Measurements from ENCODE around the gene HIVEP3.
"Not testable (repeated sequence)": the region's sequence is repeated elsewhere in the genome, so short reads cannot be mapped to it uniquely, and the experiment has no call there.

The HIVEP3 gene

GRCh38 chr1:41918450-41919043, at the start of gene HIVEP3:
HIVEP3 (minus strand) TSS chr1:41918922.
- DNase-seq = no peak

- no peak for DNase-seq
Observed at GRCh38 chr1:41964400-41964799, 45.7 kb upstream of the HIVEP3 start.

- no peak for DNase-seq
Observed at GRCh38 chr1:41963636-41964035, 44.9 kb upstream of the HIVEP3 start.

GRCh38 chr1:41958015-41958673, 39.4 kb upstream of the HIVEP3 start:
- DNase-seq = no peak

- no peak for DNase-seq
Observed at GRCh38 chr1:41957568-41957967, 38.8 kb upstream of the HIVEP3 start.

- DNase-seq = peak; percentile 96
Observed at GRCh38 chr1:41955461-41956159, 36.9 kb upstream of the HIVEP3 start.

- DNase-seq = peak; percentile 83
Observed at GRCh38 chr1:41954533-41954944, 35.8 kb upstream of the HIVEP3 start.

- DNase-seq = no peak
Observed at GRCh38 chr1:41953291-41953690, 34.6 kb upstream of the HIVEP3 start.

- DNase-seq = no peak
Observed at GRCh38 chr1:41952208-41952607, 33.5 kb upstream of the HIVEP3 start.

- DNase-seq = not testable (repeated sequence)
Observed at GRCh38 chr1:41951492-41951891, 32.8 kb upstream of the HIVEP3 start.

GRCh38 chr1:41950820-41951219, 32.1 kb upstream of the HIVEP3 start:
- DNase-seq = peak; percentile 29

- not testable (repeated sequence) for DNase-seq
Observed at GRCh38 chr1:41945946-41946345, 27.2 kb upstream of the HIVEP3 start.

GRCh38 chr1:41943717-41944116, 25.0 kb upstream of the HIVEP3 start:
- no peak for DNase-seq

GRCh38 chr1:41942278-41942677, 23.6 kb upstream of the HIVEP3 start:
- DNase-seq = no peak

GRCh38 chr1:41941381-41941780, 22.7 kb upstream of the HIVEP3 start:
- DNase-seq = peak; percentile 23

- DNase-seq = no peak
Observed at GRCh38 chr1:41939194-41939593, 20.5 kb upstream of the HIVEP3 start.

GRCh38 chr1:41936107-41936506, 17.4 kb upstream of the HIVEP3 start:
- DNase-seq = no peak

- no peak for DNase-seq
Observed at GRCh38 chr1:41935226-41935625, 16.5 kb upstream of the HIVEP3 start.

- no peak for DNase-seq
Observed at GRCh38 chr1:41933106-41933505, 14.4 kb upstream of the HIVEP3 start.

GRCh38 chr1:41931578-41931977, 12.9 kb upstream of the HIVEP3 start:
- no peak for DNase-seq

- no peak for DNase-seq
Observed at GRCh38 chr1:41927118-41927517, 8.4 kb upstream of the HIVEP3 start.

- no peak for DNase-seq
Observed at GRCh38 chr1:41925712-41926111, 7.0 kb upstream of the HIVEP3 start.

GRCh38 chr1:41924911-41925310, 6.2 kb upstream of the HIVEP3 start:
- DNase-seq = no peak

- not testable (repeated sequence) for DNase-seq
Observed at GRCh38 chr1:41921271-41921670, 2.5 kb upstream of the HIVEP3 start.
